GM19452 (cell line): ENCODE measurements around the gene ERCC8.
"Not testable (repeated sequence)": the region's sequence is repeated elsewhere in the genome, so short reads cannot be mapped to it uniquely, and the experiment has no call there.

ENCODE experiments used
- ATAC-seq: cut with Tn5 transposase; IDR thresholded peaks from one replicate; pipeline ENCODE4 v1.9.1; 2021; ENCODE audit not compliant: unreplicated experiment

The ERCC8 gene

GRCh38 chr5:60944904-60945812 is at the start of gene ERCC8, which contains the start of gene NDUFAF2:
ERCC8 (minus strand) TSS chr5:60945070; CDS start chr5:60945008, 62 bp downstream.
NDUFAF2 (plus strand) TSS chr5:60945205; CDS start chr5:60945256, 51 bp downstream.
- peak; percentile 99 for ATAC-seq

- ATAC-seq: no peak
Measured at GRCh38 chr5:60993875-60994571, 49.2 kb upstream of the ERCC8 start.

GRCh38 chr5:60993425-60993824 is 48.6 kb upstream of the ERCC8 start:
- ATAC-seq: no peak

- no peak for ATAC-seq
Measured at GRCh38 chr5:60992871-60993270, 48.0 kb upstream of the ERCC8 start.

GRCh38 chr5:60989790-60990189 is 44.9 kb upstream of the ERCC8 start:
- no peak for ATAC-seq

GRCh38 chr5:60982127-60982526 is 37.3 kb upstream of the ERCC8 start:
- ATAC-seq: not testable (repeated sequence)

- no peak for ATAC-seq
Measured at GRCh38 chr5:60980511-60980910, 35.6 kb upstream of the ERCC8 start.

- ATAC-seq: no peak
Measured at GRCh38 chr5:60978968-60979367, 34.1 kb upstream of the ERCC8 start.

- no peak for ATAC-seq
Measured at GRCh38 chr5:60977956-60978737, 33.3 kb upstream of the ERCC8 start.

GRCh38 chr5:60972231-60972630 is 27.4 kb upstream of the ERCC8 start:
- ATAC-seq: no peak

GRCh38 chr5:60961685-60962084 is 16.8 kb upstream of the ERCC8 start:
- ATAC-seq: no peak

GRCh38 chr5:60960591-60960990 is 15.7 kb upstream of the ERCC8 start:
- ATAC-seq: no peak

GRCh38 chr5:60959156-60959555 is 14.3 kb upstream of the ERCC8 start:
- no peak for ATAC-seq

- ATAC-seq: no peak
Measured at GRCh38 chr5:60958712-60959111, 13.8 kb upstream of the ERCC8 start.

- no peak for ATAC-seq
Measured at GRCh38 chr5:60958088-60958487, 13.2 kb upstream of the ERCC8 start.

- no peak for ATAC-seq
Measured at GRCh38 chr5:60955239-60955638, 10.4 kb upstream of the ERCC8 start.

GRCh38 chr5:60948738-60949137 is 3.9 kb upstream of the ERCC8 start:
- ATAC-seq: no peak

GRCh38 chr5:60945813-60946187 is 930 bp upstream of the ERCC8 start:
- peak; percentile 24 for ATAC-seq

GRCh38 chr5:60943624-60944023 is 1.2 kb downstream of the ERCC8 start:
- no peak for ATAC-seq

- ATAC-seq: no peak
Measured at GRCh38 chr5:60929024-60929423, 15.8 kb downstream of the ERCC8 start.

GRCh38 chr5:60927450-60927849 is 17.4 kb downstream of the ERCC8 start:
- ATAC-seq: no peak
